Ovary (tissue), 9 donors: ENCODE measurements around the gene FADS2. TPM values are rescaled to one million over a fixed set of nuclear protein-coding genes. Genes with fewer than 3 reads are reported as not detected.

Experiments
- DNase-seq, 5 donors: peaks; one replicate each; pipeline ENCODE4 v3.0.0-alpha.2; 2019 to 2020
- H3K27ac ChIP-seq, 2 donors: fragments of 200-600 bp; one replicate each; pipeline versions ENCODE4 v1.5.1 to v1.8.0; 2019 to 2022
- H3K27me3 ChIP-seq: fragments of 200-600 bp; one replicate; pipeline ENCODE4 v1.8.0; 2022
- H3K36me3 ChIP-seq: fragments of 200-600 bp; sonication (generic); one replicate; pipeline ENCODE4 v1.5.1; 2019
- H3K4me1 ChIP-seq: one replicate; pipeline ENCODE4 v1.8.1; 2013; ENCODE audit warnings: mild to moderate bottlenecking, moderate library complexity; ENCODE audit not compliant: insufficient read depth
- H3K4me3 ChIP-seq: fragments of 200-600 bp; sonication (generic); one replicate; pipeline ENCODE4 v1.5.1; 2017
- H3K9me3 ChIP-seq, 2 donors: fragments of 200-600 bp in 1 of 2; sonication (generic) in 1 of 2; one replicate each; pipeline versions ENCODE4 v1.5.1 to v1.8.1; 2013 to 2019; ENCODE audit warnings: mild to moderate bottlenecking in 1 of 2, moderate library complexity in 1 of 2
- EP300 ChIP-seq: sonication (generic); formaldehyde crosslinking; IDR thresholded peaks from one replicate; pipeline ENCODE4 v1.6.1; 2017; ENCODE audit warnings: antibody characterized with exemption
- POLR2A ChIP-seq: fragments of 450-650 bp; IDR thresholded peaks from one replicate; pipeline ENCODE4 v1.6.1; 2017; ENCODE audit warnings: antibody characterized with exemption, mild to moderate bottlenecking, moderate library complexity
- WGBS, 3 donors: extraction: QIAGEN DNeasy Blood & Tissue Kit in 1 of 3; methylation state at CpG; one replicate each; pipeline versions ENCODE4 v1.1.5 to v1.1.7; 2013 to 2017; 5-methylcytosine and 5-hydroxymethylcytosine counted together
- intact Hi-C, 4 donors: fragments of 100-400 bp; cut with DNase I; formaldehyde crosslinking; loops; one replicate each; pipeline versions ENCODE4 v1.11.0 to v1.15.1; 2022 to 2023
- polyA plus RNA-seq, 2 donors: library from polyadenylated mRNA; stranded (reverse); fragments of 200-250 nt in 1 of 2; fragments of 350-450 nt in 1 of 2; fragmentation: Illumina TruSeq in 1 of 2; extraction: RNeasy Lipid Tissue Mini Kit (QIAGEN cat#74804) in 1 of 2; gene quantifications; one replicate each; pipeline ENCODE4 v1.2.3, GENCODE V29; 2013 to 2014
- total RNA-seq, 7 donors: library from RNA; depleted of rRNA in 2 of 7; stranded (reverse); fragments of >200 nt in 2 of 7; fragmentation: NEBNext Ultra II Directional in 3 of 7; extraction: Animal tissue kit (Norgen Biotek cat#: 25700) in 3 of 7; gene quantifications; one replicate each; pipeline versions ENCODE4 v1.1.0 to v1.2.4, GENCODE V29; 2016 to 2023
- TF ChIP-seq, protein P1 (sequence below), 3 donors: fragments of 450-650 bp in 2 of 3; fragments of 200-600 bp in 1 of 3; IDR thresholded peaks; one replicate each; pipeline versions ENCODE4 v1.5.1 to v1.8.0; 2016 to 2022; ENCODE audit warnings: antibody characterized with exemption in 3 of 3, mild to moderate bottlenecking in 1 of 3
- donor health status: DM: no; HTN: no; CAD: no; lungs with moderate emphysema.
- donor health status: DM: no; HTN: no; CAD: no.
- donor health status: Bipolar disorder and iron deficiency.
- donor health status: DM: yes; HTN: yes; CAD: no.
- donor health status: DM: no; HTN: no; CAD: no.
- donor health status: DM: yes; HTN: yes; CAD: no.

Gene FADS2
- total and polyA plus RNA-seq, 9 donors = 6.3 to 298 (median 26.2) TPM

DNA sequence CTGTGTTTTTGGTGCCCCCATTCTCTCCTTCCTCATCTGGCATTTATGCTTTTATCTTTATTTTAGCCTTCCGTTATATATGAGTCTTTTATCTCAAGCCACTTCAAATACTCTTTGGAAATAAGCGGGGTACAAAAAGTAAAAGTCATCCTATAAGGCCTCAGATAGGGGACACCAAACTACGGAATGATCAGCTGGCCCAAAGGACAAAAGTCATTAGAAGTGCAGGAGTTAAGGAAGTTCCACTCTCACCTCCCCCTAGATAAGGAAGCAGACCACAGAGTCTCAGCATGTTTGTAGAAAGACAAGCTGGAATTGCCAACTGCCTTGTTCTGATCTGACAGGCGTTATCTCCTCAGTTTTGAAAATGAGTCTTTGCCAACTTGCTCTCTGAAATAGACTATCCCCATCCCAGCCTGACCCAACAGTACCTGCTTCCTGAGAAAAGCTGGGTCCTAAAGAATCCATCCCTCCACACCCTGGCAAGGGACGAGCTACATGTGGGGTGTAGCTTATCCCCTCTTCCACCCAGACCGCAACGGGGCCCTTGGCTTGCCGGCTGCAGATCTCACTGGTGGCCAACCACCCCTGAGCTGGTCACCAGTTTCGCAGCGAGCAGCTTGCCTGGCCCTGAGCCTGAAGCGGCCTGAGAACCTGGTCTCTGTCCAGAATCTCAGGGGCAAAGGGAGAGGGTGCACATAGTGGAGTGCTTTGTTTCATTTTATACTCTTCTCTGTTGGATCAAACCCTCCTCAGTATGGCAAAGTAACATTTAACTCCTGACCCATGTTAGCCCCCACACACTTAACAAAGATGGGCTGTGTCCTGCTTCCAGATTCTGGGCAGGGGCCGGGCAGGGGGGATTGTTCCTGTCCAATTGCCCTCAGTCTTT, 13.8 kb downstream of the FADS2 start:
- 82 to 89% (median 83%) methylated on average over 12 of the region's 12 CpGs for WGBS, 3 donors
- no peaks in the 10 kb centered on the region for H3K9me3 ChIP-seq
- H3K27ac ChIP-seq = no peak overlapping the region
- no peak overlapping the region for H3K4me3 ChIP-seq
- TF ChIP-seq EP300 (no peak), POLR2A (no peak)
- H3K4me1 ChIP-seq = no peaks in the 10 kb centered on the region
- no peaks in the 10 kb centered on the region for H3K27me3 ChIP-seq
- DNase-seq = no peak
- no peaks in the 10 kb centered on the region for H3K36me3 ChIP-seq
- intact Hi-C loops = no loop called here

DNA sequence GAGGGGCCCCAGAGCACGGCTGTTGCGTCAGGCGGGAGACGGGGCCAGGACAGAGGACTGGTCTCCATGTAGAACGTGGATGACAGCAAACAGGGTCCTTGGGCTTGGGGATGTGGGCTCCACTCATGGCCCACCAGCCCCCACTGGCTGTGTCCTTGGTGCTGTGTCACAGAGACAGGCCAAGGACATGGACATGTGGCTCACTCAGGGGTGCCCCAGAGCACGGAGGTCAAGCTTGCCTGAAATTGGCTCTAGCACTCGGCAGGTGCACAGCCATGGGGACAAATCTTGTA, 14.4 kb downstream of the FADS2 start:
- intact Hi-C loops = no loop called here
- Histone ChIP-seq H3K9me3 (no peaks in the 10 kb centered on the region), H3K4me3 (no peak overlapping the region), H3K36me3 (no peaks in the 10 kb centered on the region), H3K27ac (no peak overlapping the region), H3K27me3 (no peaks in the 10 kb centered on the region), H3K4me1 (no peaks in the 10 kb centered on the region)
- WGBS, 3 donors = 90 to 96% (median 95%) methylated on average over 7 of the region's 7 CpGs
- TF ChIP-seq EP300 = no peak
- TF ChIP-seq, protein P1, sequence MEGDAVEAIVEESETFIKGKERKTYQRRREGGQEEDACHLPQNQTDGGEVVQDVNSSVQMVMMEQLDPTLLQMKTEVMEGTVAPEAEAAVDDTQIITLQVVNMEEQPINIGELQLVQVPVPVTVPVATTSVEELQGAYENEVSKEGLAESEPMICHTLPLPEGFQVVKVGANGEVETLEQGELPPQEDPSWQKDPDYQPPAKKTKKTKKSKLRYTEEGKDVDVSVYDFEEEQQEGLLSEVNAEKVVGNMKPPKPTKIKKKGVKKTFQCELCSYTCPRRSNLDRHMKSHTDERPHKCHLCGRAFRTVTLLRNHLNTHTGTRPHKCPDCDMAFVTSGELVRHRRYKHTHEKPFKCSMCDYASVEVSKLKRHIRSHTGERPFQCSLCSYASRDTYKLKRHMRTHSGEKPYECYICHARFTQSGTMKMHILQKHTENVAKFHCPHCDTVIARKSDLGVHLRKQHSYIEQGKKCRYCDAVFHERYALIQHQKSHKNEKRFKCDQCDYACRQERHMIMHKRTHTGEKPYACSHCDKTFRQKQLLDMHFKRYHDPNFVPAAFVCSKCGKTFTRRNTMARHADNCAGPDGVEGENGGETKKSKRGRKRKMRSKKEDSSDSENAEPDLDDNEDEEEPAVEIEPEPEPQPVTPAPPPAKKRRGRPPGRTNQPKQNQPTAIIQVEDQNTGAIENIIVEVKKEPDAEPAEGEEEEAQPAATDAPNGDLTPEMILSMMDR (IDR thresholded peaks at IDR 0.05) = no peak
- no peak for TF ChIP-seq POLR2A
- no peak for DNase-seq

DNA sequence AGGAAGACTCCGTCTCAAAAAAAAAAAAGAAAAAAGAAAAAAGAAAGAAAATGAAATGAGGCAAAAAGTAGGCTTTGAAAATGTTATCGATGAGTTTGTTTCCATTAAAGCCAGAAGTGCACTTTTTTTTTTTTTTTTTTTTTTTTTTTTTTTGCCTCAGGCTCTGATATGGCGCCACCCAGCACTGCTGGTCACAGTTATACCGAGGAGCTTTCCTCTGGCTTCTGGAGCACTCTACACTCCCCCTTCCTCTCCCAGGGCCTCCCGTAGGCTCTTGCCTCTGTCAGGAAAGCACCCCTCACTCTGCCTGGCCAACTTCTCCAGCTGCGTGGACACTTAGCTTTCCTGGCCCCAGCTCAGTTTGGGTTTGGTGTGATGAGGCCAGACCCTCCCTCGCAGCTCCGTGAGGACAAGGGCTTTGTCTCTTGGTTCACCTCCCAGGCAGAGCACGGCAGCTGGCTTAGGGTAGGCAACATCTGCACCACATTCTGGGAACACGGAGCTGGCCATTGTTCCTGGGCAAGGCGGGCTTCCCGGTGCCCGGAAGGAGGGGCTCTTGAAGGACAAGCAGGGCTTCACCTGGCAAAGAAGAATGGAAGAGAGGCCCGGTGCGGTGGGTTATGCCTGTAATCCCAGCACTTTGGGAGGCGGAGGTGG, 16.9 kb downstream of the FADS2 start:
- DNase-seq = no peak
- intact Hi-C loops = loop anchor here in 1 of 4 donors (1.0 kb wide), 1 partner anchor 32 kb away; no protein-coding TSS in a partner anchor
- no peak overlapping the region for H3K27ac ChIP-seq
- WGBS, 3 donors = 53 to 68% (median 65%) methylated on average over 16 of the region's 16 CpGs
- no peaks in the 10 kb centered on the region for H3K27me3 ChIP-seq
- no peak overlapping the region for H3K4me3 ChIP-seq
- TF ChIP-seq, protein P1 (IDR thresholded peaks at IDR 0.05) = no peak
- no peak for TF ChIP-seq POLR2A
- TF ChIP-seq EP300 = no peak
- H3K4me1 ChIP-seq = no peaks in the 10 kb centered on the region
- H3K9me3 ChIP-seq = no peaks in the 10 kb centered on the region
- no peaks in the 10 kb centered on the region for H3K36me3 ChIP-seq

GRCh38 chr11:61846362-61847020, 18.4 kb downstream of the FADS2 start:
- Histone ChIP-seq H3K4me1 (no peaks in the 10 kb centered on the region), H3K27me3 (no peaks in the 10 kb centered on the region), H3K9me3 (no peaks in the 10 kb centered on the region), H3K4me3 (no peak overlapping the region), H3K27ac (no peak overlapping the region), H3K36me3 (no peaks in the 10 kb centered on the region)
- intact Hi-C loops = no loop called here
- TF ChIP-seq POLR2A (no peak), EP300 (no peak)
- TF ChIP-seq, protein P1 (IDR thresholded peaks at IDR 0.05) = no peak
- WGBS, 3 donors = 78 to 82% (median 78%) methylated on average over 10 of the region's 10 CpGs
- no peak for DNase-seq
